ENCODE data around the gene ERCC6.

GRCh38 chr10:49504528-49504927, 34.4 kb downstream of the ERCC6 start:
- TF ChIP-seq CTCF (IDR thresholded peaks at IDR 0.05) = no peak
- no peak for TF ChIP-seq POLR2A (IDR thresholded peaks at IDR 0.05)
